C4-2B (cell line): ENCODE data around the gene PEMT.

ENCODE experiments used
- H3K27ac ChIP-seq: fragments of 450-650 bp; 2 replicates; pipeline ENCODE4 v1.5.1; 2017
- ZFX ChIP-seq: fragments of 450-650 bp; IDR thresholded peaks from 2 replicates; pipeline ENCODE4 v1.6.1; 2017
- TF ChIP-seq, protein P1 (sequence below): fragments of 450-650 bp; conservative IDR thresholded peaks from 2 replicates; pipeline ENCODE4 v1.5.1; 2017; ENCODE audit warnings: mild to moderate bottlenecking

Gene PEMT

DNA sequence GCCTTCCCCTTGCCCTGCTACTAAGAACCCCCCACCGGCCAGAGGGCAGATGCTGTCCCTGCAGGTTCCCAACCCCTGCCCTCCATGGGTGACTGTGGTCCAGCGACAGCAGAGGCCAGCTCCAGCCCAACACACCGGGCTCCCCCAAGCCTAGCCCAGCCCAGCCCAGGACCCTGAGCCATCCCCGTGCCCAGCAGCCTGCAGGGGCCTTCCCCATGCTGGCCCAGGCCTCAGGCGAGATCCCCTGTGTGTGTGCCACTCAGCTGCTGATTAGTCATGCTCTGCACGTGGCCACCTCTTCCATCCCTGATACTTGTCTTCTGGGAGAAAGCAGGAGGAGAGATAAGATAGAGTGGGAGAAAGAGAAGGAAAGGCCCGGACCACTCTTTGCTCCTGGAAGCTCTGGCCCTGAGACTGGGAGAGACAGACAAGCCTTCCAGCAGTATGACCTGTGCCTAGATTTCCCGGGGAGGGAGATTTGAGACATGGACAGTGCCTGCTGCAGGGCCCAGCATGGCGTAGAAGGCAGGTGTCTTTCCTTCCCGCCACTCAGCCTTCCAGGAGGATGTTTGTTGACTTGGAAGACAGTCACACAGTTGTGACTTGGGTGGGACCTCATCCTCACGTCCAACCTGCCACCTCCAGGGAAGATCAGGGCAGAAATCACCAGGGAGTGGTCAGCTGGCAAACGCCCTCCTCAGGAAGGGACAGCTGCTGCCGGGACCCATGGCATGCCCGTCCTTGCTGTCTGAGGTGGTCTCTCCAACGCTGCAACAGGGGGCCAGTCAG, 54.0 kb downstream of the PEMT start:
- TF ChIP-seq ZFX = no peak
- TF ChIP-seq, protein P1, sequence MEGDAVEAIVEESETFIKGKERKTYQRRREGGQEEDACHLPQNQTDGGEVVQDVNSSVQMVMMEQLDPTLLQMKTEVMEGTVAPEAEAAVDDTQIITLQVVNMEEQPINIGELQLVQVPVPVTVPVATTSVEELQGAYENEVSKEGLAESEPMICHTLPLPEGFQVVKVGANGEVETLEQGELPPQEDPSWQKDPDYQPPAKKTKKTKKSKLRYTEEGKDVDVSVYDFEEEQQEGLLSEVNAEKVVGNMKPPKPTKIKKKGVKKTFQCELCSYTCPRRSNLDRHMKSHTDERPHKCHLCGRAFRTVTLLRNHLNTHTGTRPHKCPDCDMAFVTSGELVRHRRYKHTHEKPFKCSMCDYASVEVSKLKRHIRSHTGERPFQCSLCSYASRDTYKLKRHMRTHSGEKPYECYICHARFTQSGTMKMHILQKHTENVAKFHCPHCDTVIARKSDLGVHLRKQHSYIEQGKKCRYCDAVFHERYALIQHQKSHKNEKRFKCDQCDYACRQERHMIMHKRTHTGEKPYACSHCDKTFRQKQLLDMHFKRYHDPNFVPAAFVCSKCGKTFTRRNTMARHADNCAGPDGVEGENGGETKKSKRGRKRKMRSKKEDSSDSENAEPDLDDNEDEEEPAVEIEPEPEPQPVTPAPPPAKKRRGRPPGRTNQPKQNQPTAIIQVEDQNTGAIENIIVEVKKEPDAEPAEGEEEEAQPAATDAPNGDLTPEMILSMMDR = no peak
- peak overlapping the region; percentile 95 for H3K27ac ChIP-seq

- H3K27ac ChIP-seq = peak overlapping the region; percentile 95
- TF ChIP-seq ZFX = no peak
- TF ChIP-seq, protein P1 = no peak
Observed at GRCh38 chr17:17536702-17537101, 54.8 kb downstream of the PEMT start.

DNA sequence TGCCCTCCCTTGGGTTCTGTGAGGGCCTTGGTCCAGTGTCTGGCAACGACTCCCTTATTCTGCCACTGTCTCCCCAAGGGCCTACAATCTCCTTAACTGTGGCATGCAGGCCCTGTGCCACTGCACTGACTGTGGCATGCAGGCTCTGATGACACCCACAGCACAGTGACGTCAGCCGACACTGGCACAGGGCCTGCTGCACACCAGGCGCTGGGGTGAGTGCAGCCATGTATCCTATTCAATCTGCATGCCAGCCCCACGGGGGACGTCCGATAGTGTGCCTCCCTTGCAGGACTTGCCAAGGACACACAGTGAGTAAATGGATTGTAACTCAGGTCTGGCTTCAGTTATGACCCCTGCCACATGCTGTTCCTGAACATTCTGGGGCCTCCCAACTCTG, 55.6 kb downstream of the PEMT start:
- H3K27ac ChIP-seq = peak overlapping the region; percentile 95
- TF ChIP-seq ZFX = peak; percentile 14; the same call in 1 of the 2 replicates
- TF ChIP-seq, protein P1 = no peak

DNA sequence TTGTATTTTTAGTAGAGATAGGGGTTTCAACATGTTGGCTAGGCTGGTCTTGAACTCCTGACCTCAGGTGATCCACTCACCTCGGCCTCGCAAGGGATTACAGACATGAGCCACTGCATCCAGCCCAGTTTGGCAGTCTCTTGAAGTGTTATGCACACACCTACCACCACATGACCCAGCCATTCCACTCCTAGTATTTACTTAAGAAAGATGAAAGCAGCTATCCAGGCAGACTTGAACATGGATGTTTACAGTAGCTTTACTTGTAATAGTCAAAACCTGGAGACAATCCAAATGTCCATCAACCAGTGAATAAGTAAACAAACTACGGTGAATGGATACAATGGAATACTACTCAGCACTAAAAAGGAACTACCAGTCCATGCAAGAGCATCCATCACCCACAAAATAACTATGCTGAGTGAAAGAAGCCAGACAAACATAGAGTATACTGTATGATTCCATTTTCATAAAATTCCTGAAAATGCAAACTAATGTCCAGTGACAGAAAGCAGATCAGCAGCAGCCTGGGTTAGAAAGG, 57.5 kb downstream of the PEMT start:
- peak overlapping the region; percentile 28; the same call in 1 of the 2 replicates for H3K27ac ChIP-seq
- no peak for TF ChIP-seq ZFX
- TF ChIP-seq, protein P1 = no peak

DNA sequence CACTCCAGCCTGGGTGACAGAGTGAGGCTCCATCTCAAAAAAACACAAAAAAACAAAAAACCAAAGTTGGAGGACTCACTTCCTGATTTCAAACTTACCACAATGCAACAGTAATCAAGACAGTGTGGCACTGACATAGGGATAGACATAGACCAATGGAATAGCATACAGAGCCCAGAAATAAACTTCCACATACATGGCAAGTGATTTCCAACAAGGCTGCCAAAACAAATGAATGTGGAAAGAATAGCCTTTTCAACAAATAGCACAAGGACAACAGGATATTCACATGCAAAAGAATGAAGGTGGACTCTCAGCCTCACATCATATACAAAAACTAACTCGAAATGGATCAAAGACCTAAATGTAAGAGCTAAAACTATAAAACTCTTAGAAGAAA, 58.5 kb downstream of the PEMT start:
- TF ChIP-seq, protein P1 = no peak
- TF ChIP-seq ZFX = no peak
- no peak overlapping the region for H3K27ac ChIP-seq

- TF ChIP-seq, protein P1 = no peak
- TF ChIP-seq ZFX = no peak
- no peak overlapping the region for H3K27ac ChIP-seq
Observed at GRCh38 chr17:17531156-17531555, 60.4 kb downstream of the PEMT start.
